ENCODE results near the gene KCNJ5.

The KCNJ5 gene

DNA sequence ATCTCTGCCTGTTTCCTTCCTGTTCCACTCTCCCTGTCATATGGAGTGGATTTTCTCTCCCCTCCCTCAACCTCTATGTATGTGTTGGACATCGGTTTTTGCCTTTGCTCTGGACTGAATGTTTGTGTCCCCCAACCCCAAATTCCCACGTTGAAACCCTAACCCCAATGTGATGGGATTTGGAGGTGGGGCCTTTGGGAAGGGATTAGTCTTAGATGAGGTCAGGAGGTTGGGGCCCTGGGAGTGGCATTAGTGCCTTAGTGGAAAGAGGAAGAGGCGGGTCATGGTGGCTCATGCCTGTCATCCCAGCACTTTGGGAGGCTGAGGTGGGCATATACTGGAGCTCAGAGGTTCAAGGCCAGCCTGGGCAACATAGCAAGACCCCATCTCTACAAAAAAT, 39.9 kb downstream of the KCNJ5 start:
- Mint-ChIP-seq H3K27me3 (ENCODE audit: low read depth, poor library complexity) (peaks cover 44% of the 10 kb centered on the region), H3K36me3 (ENCODE audit: low read depth) (peaks cover 5% of the 10 kb centered on the region), H3K27ac (no peak overlapping the region), H3K4me3 (no peak overlapping the region), H3K4me1 (peaks cover 84% of the 10 kb centered on the region), H3K9me3 (peaks cover 8% of the 10 kb centered on the region)
- TF ChIP-seq, protein P1, sequence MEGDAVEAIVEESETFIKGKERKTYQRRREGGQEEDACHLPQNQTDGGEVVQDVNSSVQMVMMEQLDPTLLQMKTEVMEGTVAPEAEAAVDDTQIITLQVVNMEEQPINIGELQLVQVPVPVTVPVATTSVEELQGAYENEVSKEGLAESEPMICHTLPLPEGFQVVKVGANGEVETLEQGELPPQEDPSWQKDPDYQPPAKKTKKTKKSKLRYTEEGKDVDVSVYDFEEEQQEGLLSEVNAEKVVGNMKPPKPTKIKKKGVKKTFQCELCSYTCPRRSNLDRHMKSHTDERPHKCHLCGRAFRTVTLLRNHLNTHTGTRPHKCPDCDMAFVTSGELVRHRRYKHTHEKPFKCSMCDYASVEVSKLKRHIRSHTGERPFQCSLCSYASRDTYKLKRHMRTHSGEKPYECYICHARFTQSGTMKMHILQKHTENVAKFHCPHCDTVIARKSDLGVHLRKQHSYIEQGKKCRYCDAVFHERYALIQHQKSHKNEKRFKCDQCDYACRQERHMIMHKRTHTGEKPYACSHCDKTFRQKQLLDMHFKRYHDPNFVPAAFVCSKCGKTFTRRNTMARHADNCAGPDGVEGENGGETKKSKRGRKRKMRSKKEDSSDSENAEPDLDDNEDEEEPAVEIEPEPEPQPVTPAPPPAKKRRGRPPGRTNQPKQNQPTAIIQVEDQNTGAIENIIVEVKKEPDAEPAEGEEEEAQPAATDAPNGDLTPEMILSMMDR (IDR thresholded peaks at IDR 0.05) = no peak
- DNase-seq = no peak

DNA sequence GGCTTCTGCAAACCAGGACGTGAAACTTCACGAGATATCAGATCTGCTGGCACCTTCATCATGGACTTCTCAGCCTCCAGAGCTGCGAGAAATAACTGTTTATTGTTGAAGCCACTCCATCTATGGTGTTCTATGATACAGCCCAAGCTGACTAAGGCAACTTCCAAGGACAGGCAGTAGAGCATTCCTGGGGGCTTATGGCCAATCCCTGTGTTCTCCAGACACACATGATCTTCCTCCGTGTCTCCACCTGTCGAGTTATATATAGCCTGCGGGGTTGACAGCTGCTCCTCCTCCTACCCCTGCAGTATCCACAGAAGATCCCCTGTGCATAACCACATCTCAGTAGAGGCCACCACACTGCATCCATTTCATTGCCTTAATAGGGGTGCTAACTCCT, 40.5 kb downstream of the KCNJ5 start:
- no peak overlapping the region for H3K4me3 Mint-ChIP-seq
- H3K27me3 Mint-ChIP-seq (ENCODE audit: low read depth, poor library complexity) = peaks cover 38% of the 10 kb centered on the region
- no peak overlapping the region for H3K27ac Mint-ChIP-seq
- H3K4me1 Mint-ChIP-seq = peaks cover 84% of the 10 kb centered on the region
- TF ChIP-seq, protein P1 (IDR thresholded peaks at IDR 0.05) = no peak
- H3K9me3 Mint-ChIP-seq = peaks cover 8% of the 10 kb centered on the region
- H3K36me3 Mint-ChIP-seq (ENCODE audit: low read depth) = peaks cover 5% of the 10 kb centered on the region
- no peak for DNase-seq

- H3K27ac Mint-ChIP-seq = no peak overlapping the region
- DNase-seq = no peak
- H3K27me3 Mint-ChIP-seq (ENCODE audit: low read depth, poor library complexity) = peaks cover 25% of the 10 kb centered on the region
- TF ChIP-seq, protein P1 (IDR thresholded peaks at IDR 0.05) = no peak
- H3K4me1 Mint-ChIP-seq = peaks cover 84% of the 10 kb centered on the region
- H3K9me3 Mint-ChIP-seq = peaks cover 8% of the 10 kb centered on the region
- no peak overlapping the region for H3K4me3 Mint-ChIP-seq
- peaks cover 5% of the 10 kb centered on the region for H3K36me3 Mint-ChIP-seq (ENCODE audit: low read depth)
These were observed 42.5 kb downstream of the KCNJ5 start for GRCh38 chr11:128933481-128934178.

- DNase-seq = no peak
- H3K36me3 Mint-ChIP-seq (ENCODE audit: low read depth) = peaks cover 5% of the 10 kb centered on the region
- H3K27ac Mint-ChIP-seq = no peak overlapping the region
- TF ChIP-seq, protein P1 (IDR thresholded peaks at IDR 0.05) = no peak
- H3K27me3 Mint-ChIP-seq (ENCODE audit: low read depth, poor library complexity) = peaks cover 26% of the 10 kb centered on the region
- peaks cover 86% of the 10 kb centered on the region for H3K4me1 Mint-ChIP-seq
- peaks cover 8% of the 10 kb centered on the region for H3K9me3 Mint-ChIP-seq
- no peak overlapping the region for H3K4me3 Mint-ChIP-seq
These were observed 43.2 kb downstream of the KCNJ5 start for GRCh38 chr11:128934351-128934750.

GRCh38 chr11:128934926-128935325, 43.8 kb downstream of the KCNJ5 start:
- TF ChIP-seq, protein P1 (IDR thresholded peaks at IDR 0.05) = no peak
- DNase-seq = no peak
- Mint-ChIP-seq H3K4me3 (no peak overlapping the region), H3K27me3 (ENCODE audit: low read depth, poor library complexity) (peaks cover 22% of the 10 kb centered on the region), H3K27ac (no peak overlapping the region), H3K36me3 (ENCODE audit: low read depth) (peaks cover 5% of the 10 kb centered on the region), H3K9me3 (peaks cover 8% of the 10 kb centered on the region), H3K4me1 (peaks cover 86% of the 10 kb centered on the region)

All from nephron progenitor cell (in vitro differentiated cells).